Measurements from ENCODE around the gene ISCA1. TPM values are rescaled to one million over a fixed set of nuclear protein-coding genes. Genes with fewer than 3 reads are reported as not detected.
"Not testable (repeated sequence)": the region's sequence is repeated elsewhere in the genome, so short reads cannot be mapped to it uniquely, and the experiment has no call there.

ISCA1 gene
- total and polyA plus RNA-seq, 10 of the 15 experiments (the other 5 are each of a cell fraction or from before 2014, with no cell fraction given): 8.9 to 36.0 (median 24.2) TPM

- Histone ChIP-seq H4K20me1 (ENCODE audit: control insufficient read depth, insufficient read depth) (no peaks in the 10 kb centered on the region), H3K9ac (ENCODE audit: control insufficient read depth, insufficient read depth, low read length) (no peak overlapping the region), H3K4me1 (ENCODE audit: control insufficient read depth, insufficient read depth, low read length) (no peaks in the 10 kb centered on the region), H3K4me3 (no peak overlapping the region), H2AFZ (ENCODE audit: control insufficient read depth, low read depth, low read length) (no peak overlapping the region), H3K36me3 (ENCODE audit: control insufficient read depth in 2 of 2, insufficient read depth in 2 of 2, low read length in 1 of 2) (peaks cover 3 to 47% of the 10 kb centered on the region in 2 experiments), H3K9me3 (replicated peaks; ENCODE audit: control insufficient read depth, insufficient read depth, low read length) (no peaks in the 10 kb centered on the region), H3K27me3 (replicated peaks in 1 of 2; ENCODE audit: control insufficient read depth in 2 of 2, insufficient read depth in 2 of 2, low read length in 1 of 2) (no peaks in the 10 kb centered on the region), H3K27ac (ENCODE audit: control insufficient read depth, insufficient read depth) (no peak overlapping the region), H3K4me2 (ENCODE audit: control insufficient read depth, insufficient read depth) (no peak overlapping the region), H3K79me2 (ENCODE audit: control insufficient read depth, insufficient read depth, low read length) (no peaks in the 10 kb centered on the region)
- ChIA-PET RAD21 (ENCODE audit: unreplicated experiment) (no interaction called here), SMC1A (ENCODE audit: uncharacterized antibody, unreplicated experiment) (interaction anchor here (0.7 to 1.9 kb wide), 3 partner anchors 20 to 97 kb away, joined by 3 to 5 read pairs (median 3); no protein-coding TSS in a partner anchor), POLR2A (no interaction called here), CTCF (no interaction called here)
- DNase-seq (ENCODE audit: low read depth, low spot score) (no peak), ATAC-seq (no peak), FAIRE-seq (no peak)
- no peak for TF ChIP-seq ATF2 (IDR thresholded peaks at IDR 0.05; ENCODE audit: low read length)
- no peak for TF ChIP-seq HDAC6 (IDR thresholded peaks at IDR 0.05; ENCODE audit: unreplicated experiment)
- no peak for TF ChIP-seq ZBED1 (IDR thresholded peaks at IDR 0.05; ENCODE audit: borderline replicate concordance)
- TF ChIP-seq STAT3 (IDR thresholded peaks at IDR 0.05; ENCODE audit: low read depth, low read length): no peak
- no peak for TF ChIP-seq BRCA1 (IDR thresholded peaks at IDR 0.05; ENCODE audit: low read depth, low read length)
- TF ChIP-seq POLR2AphosphoS5 (IDR thresholded peaks at IDR 0.05; ENCODE audit: low read length): no peak
- BruUV-seq (replicated peaks): no TSS peak
- intact Hi-C loops (cut with micrococcal nuclease; ENCODE audit: unreplicated experiment): no loop called here
- in situ Hi-C loops (cut with MboI): loop anchor here (25.0 kb wide), 1 partner anchor 487 kb away; no protein-coding TSS in a partner anchor
- 92% methylated on average over 11 of the region's 11 CpGs for WGBS (ENCODE audit: insufficient coverage, insufficient replicate concordance, low lambda C conversion rate, missing lambda C conversion rate)
Observed at GRCh38 chr9:86298873-86299272, 16.5 kb upstream of the ISCA1 start.

- H3K79me2 ChIP-seq (ENCODE audit: control insufficient read depth, insufficient read depth, low read length); H3K9ac ChIP-seq (ENCODE audit: control insufficient read depth, insufficient read depth, low read length); SMC1A ChIA-PET (ENCODE audit: uncharacterized antibody, unreplicated experiment); H3K4me1 ChIP-seq (ENCODE audit: control insufficient read depth, insufficient read depth, low read length); H3K9me3 ChIP-seq (replicated peaks; ENCODE audit: control insufficient read depth, insufficient read depth, low read length); H3K4me3 ChIP-seq; ATAC-seq; H4K20me1 ChIP-seq (ENCODE audit: control insufficient read depth, insufficient read depth); CTCF ChIA-PET; POLR2A ChIA-PET; intact Hi-C loops (cut with micrococcal nuclease; ENCODE audit: unreplicated experiment); DNase-seq (ENCODE audit: low read depth, low spot score); FAIRE-seq; H2AFZ ChIP-seq (ENCODE audit: control insufficient read depth, low read depth, low read length); H3K27me3 ChIP-seq (replicated peaks in 1 of 2; ENCODE audit: control insufficient read depth in 2 of 2, insufficient read depth in 2 of 2, low read length in 1 of 2); BruUV-seq (replicated peaks); H3K27ac ChIP-seq (ENCODE audit: control insufficient read depth, insufficient read depth); RAD21 ChIA-PET (ENCODE audit: unreplicated experiment); H3K4me2 ChIP-seq (ENCODE audit: control insufficient read depth, insufficient read depth): not testable (repeated sequence)
- peaks cover 0 to 14% of the 10 kb centered on the region in 2 experiments; a peak in 3 of 4 replicates for H3K36me3 ChIP-seq (ENCODE audit: control insufficient read depth in 2 of 2, insufficient read depth in 2 of 2, low read length in 1 of 2)
- 96% methylated on average over 5 of the region's 6 CpGs for WGBS (ENCODE audit: insufficient coverage, insufficient replicate concordance, low lambda C conversion rate, missing lambda C conversion rate)
- in situ Hi-C loops (cut with MboI): loop anchor here (25.0 kb wide), 1 partner anchor 478 kb away; no protein-coding TSS in a partner anchor
Observed at GRCh38 chr9:86290341-86290740, 8.0 kb upstream of the ISCA1 start.

All from GM12878 (cell line).